Liver (tissue), 9 donors: ENCODE results near the gene AIPL1. TPM values are rescaled to one million over a fixed set of nuclear protein-coding genes. Genes with fewer than 3 reads are reported as not detected.

Source experiments
- DNase-seq: peaks from one replicate; pipeline ENCODE4 v3.0.0-alpha.2; 2017; ENCODE audit warnings: low spot score
- H3K27ac ChIP-seq, 2 donors: one replicate each; pipeline ENCODE4 v1.7.0; 2013; ENCODE audit warnings: inconsistent platforms in 2 of 2, low read length in 2 of 2, control low read depth in 1 of 2, low read depth in 1 of 2, mild to moderate bottlenecking in 1 of 2
- H3K27me3 ChIP-seq, 4 donors: one replicate each; pipeline versions ENCODE4 v1.6.1 to v1.7.0; 2013; ENCODE audit warnings: low read length in 3 of 4, inconsistent platforms in 1 of 4, mild to moderate bottlenecking in 1 of 4, moderate library complexity in 1 of 4; ENCODE audit not compliant: control insufficient read depth in 4 of 4, insufficient read depth in 4 of 4
- H3K36me3 ChIP-seq, 4 donors: one replicate each; pipeline versions ENCODE4 v1.6.1 to v1.7.0; 2013; ENCODE audit warnings: low read length in 3 of 4, mild to moderate bottlenecking in 3 of 4, low read depth in 1 of 4, moderate library complexity in 1 of 4; ENCODE audit not compliant: control insufficient read depth in 4 of 4, insufficient read depth in 3 of 4
- H3K4me1 ChIP-seq, 4 donors: one replicate each; pipeline versions ENCODE4 v1.6.1 to v1.7.0; 2013; ENCODE audit warnings: low read length in 3 of 4, mild to moderate bottlenecking in 3 of 4, moderate library complexity in 1 of 4; ENCODE audit not compliant: control insufficient read depth in 4 of 4, insufficient read depth in 4 of 4
- H3K4me3 ChIP-seq, 3 donors: one replicate each; pipeline versions ENCODE4 v1.6.1 to v1.7.0; 2013; ENCODE audit warnings: low read length in 3 of 3, control low read depth in 1 of 3, low read depth in 1 of 3, mild to moderate bottlenecking in 1 of 3
- H3K9ac ChIP-seq, 2 donors: one replicate each; pipeline ENCODE4 v1.7.0; 2013; ENCODE audit warnings: low read length in 2 of 2, mild to moderate bottlenecking in 2 of 2, moderate library complexity in 2 of 2, control low read depth in 1 of 2, low read depth in 1 of 2
- H3K9me3 ChIP-seq, 4 donors: one replicate each; pipeline versions ENCODE4 v1.6.1 to v1.7.0; 2013; ENCODE audit warnings: low read length in 3 of 4; ENCODE audit not compliant: control insufficient read depth in 4 of 4
- ATF3 ChIP-seq: IDR thresholded peaks from 2 replicates; pipeline ENCODE4 v1.6.1; 2016; ENCODE audit warnings: antibody characterized with exemption
- CTCF ChIP-seq: fragments of 150-350 bp; IDR thresholded peaks from 2 replicates; pipeline ENCODE4 v1.5.1; 2017; ENCODE audit warnings: improper control_type of control experiment, low read depth, low read length; ENCODE audit not compliant: missing input control
- EGR1 ChIP-seq, 2 donors: IDR thresholded peaks; 2 replicates each; pipeline ENCODE4 v1.6.1; 2016 to 2018; ENCODE audit warnings: antibody characterized with exemption in 2 of 2, low read depth in 2 of 2
- FOXA1 ChIP-seq: IDR thresholded peaks from 2 replicates; pipeline ENCODE4 v1.6.1; 2016; ENCODE audit warnings: antibody characterized with exemption
- FOXA2 ChIP-seq: IDR thresholded peaks from 2 replicates; pipeline ENCODE4 v1.6.1; 2016; ENCODE audit warnings: antibody characterized with exemption
- GABPA ChIP-seq, 2 donors: IDR thresholded peaks in 1 of 2; conservative IDR thresholded peaks in 1 of 2; 2 replicates each; pipeline ENCODE4 v1.6.1; 2016; ENCODE audit warnings: antibody characterized with exemption in 2 of 2, mild to moderate bottlenecking in 1 of 2, moderate library complexity in 1 of 2
- HNF4A ChIP-seq, 2 donors: conservative IDR thresholded peaks; 2 replicates each; pipeline ENCODE4 v1.6.1; 2016; ENCODE audit warnings: antibody characterized with exemption in 2 of 2, mild to moderate bottlenecking in 2 of 2
- HNF4G ChIP-seq: IDR thresholded peaks from 2 replicates; pipeline ENCODE4 v1.6.1; 2016; ENCODE audit warnings: antibody characterized with exemption
- JUND ChIP-seq, 2 donors: IDR thresholded peaks; 2 replicates each; pipeline ENCODE4 v1.6.1; 2016; ENCODE audit warnings: antibody characterized with exemption in 2 of 2
- MAX ChIP-seq: IDR thresholded peaks from 2 replicates; pipeline ENCODE4 v1.6.1; 2016; ENCODE audit warnings: antibody characterized with exemption
- NR2F2 ChIP-seq: IDR thresholded peaks from 2 replicates; pipeline ENCODE4 v1.6.1; 2016; ENCODE audit warnings: antibody characterized with exemption
- RAD21 ChIP-seq, 2 donors: IDR thresholded peaks; 2 replicates each; pipeline ENCODE4 v1.6.1; 2016; ENCODE audit warnings: antibody characterized with exemption in 2 of 2, mild to moderate bottlenecking in 2 of 2
- REST ChIP-seq: IDR thresholded peaks from 2 replicates; pipeline ENCODE4 v1.6.1; 2016; ENCODE audit warnings: antibody characterized with exemption, mild to moderate bottlenecking
- RXRA ChIP-seq, 2 donors: IDR thresholded peaks; 2 replicates each; pipeline ENCODE4 v1.6.1; 2017 to 2018; ENCODE audit warnings: antibody characterized with exemption in 2 of 2, mild to moderate bottlenecking in 1 of 2
- SP1 ChIP-seq: IDR thresholded peaks from 2 replicates; pipeline ENCODE4 v1.6.1; 2018; ENCODE audit warnings: antibody characterized with exemption, mild to moderate bottlenecking
- TAF1 ChIP-seq: conservative IDR thresholded peaks from 2 replicates; pipeline ENCODE4 v1.6.1; 2016; ENCODE audit warnings: antibody characterized with exemption, mild to moderate bottlenecking
- YY1 ChIP-seq: IDR thresholded peaks from 2 replicates; pipeline ENCODE4 v1.6.1; 2016; ENCODE audit warnings: antibody characterized with exemption, mild to moderate bottlenecking
- ZBTB33 ChIP-seq: IDR thresholded peaks from 2 replicates; pipeline ENCODE4 v1.6.1; 2016; ENCODE audit warnings: antibody characterized with exemption
- WGBS: extraction: QIAGEN DNeasy Blood & Tissue Kit; methylation state at CpG from one replicate; pipeline ENCODE4 v1.1.7; 2013; 5-methylcytosine and 5-hydroxymethylcytosine counted together
- polyA plus RNA-seq, 2 donors: library from polyadenylated mRNA; stranded (reverse) in 1 of 2; unstranded in 1 of 2; fragments of 200-250 nt in 1 of 2; fragments of >200 nt in 1 of 2; fragmentation: Nextera tagmentation in 1 of 2; extraction: Ambion mirVana in 1 of 2; gene quantifications; one replicate each; pipeline versions ENCODE4 v1.2.1 to v1.2.3, GENCODE V29; 2013 to 2015
- total RNA-seq, 2 donors: library from RNA; depleted of rRNA; stranded (reverse); fragments of >200 nt; gene quantifications; one replicate each; pipeline ENCODE4 v1.2.3, GENCODE V29; 2014
- donor health status: healthy.
- donor health status: healthy.
- donor health status: healthy.
- donor health status: healthy.
- donor health status: healthy.

Gene AIPL1
- total and polyA plus RNA-seq, 4 donors: not detected

- no peaks in the 10 kb centered on the region for H3K36me3 ChIP-seq
- TF ChIP-seq FOXA1 (no peak), RAD21 (IDR thresholded peaks at IDR 0.05) (no peak), SP1 (no peak), REST (no peak), HNF4G (no peak), ZBTB33 (no peak), HNF4A (conservative IDR thresholded peaks at IDR 0.05) (no peak), TAF1 (no peak), MAX (no peak), YY1 (no peak), RXRA (IDR thresholded peaks at IDR 0.05) (no peak), JUND (IDR thresholded peaks at IDR 0.05) (no peak), NR2F2 (no peak), EGR1 (IDR thresholded peaks at IDR 0.05; ENCODE audit: low read depth in 2 of 2) (no peak), GABPA (IDR thresholded peaks at IDR 0.05 in 1 of 2, conservative IDR thresholded peaks at IDR 0.05 in 1 of 2) (no peak), ATF3 (no peak), CTCF (no peak)
- H3K9me3 ChIP-seq: peaks cover 0 to 3% (median 0%) of the 10 kb centered on the region in 4 donors
- no peaks in the 10 kb centered on the region for H3K4me1 ChIP-seq
- no peak overlapping the region for H3K9ac ChIP-seq
- H3K27me3 ChIP-seq: no peaks in the 10 kb centered on the region
- H3K27ac ChIP-seq: no peak overlapping the region
- no peak overlapping the region for H3K4me3 ChIP-seq
- DNase-seq: no peak
These were observed 4.2 kb downstream of the AIPL1 start for GRCh38 chr17:6430769-6431168.

- no peaks in the 10 kb centered on the region for H3K4me1 ChIP-seq
- WGBS: 94% methylated on average over 7 of the region's 7 CpGs
- peaks cover 0 to 3% (median 0%) of the 10 kb centered on the region in 4 donors for H3K9me3 ChIP-seq
- H3K36me3 ChIP-seq: no peaks in the 10 kb centered on the region
- no peak overlapping the region for H3K4me3 ChIP-seq
- no peak overlapping the region for H3K9ac ChIP-seq
- DNase-seq: no peak
- no peaks in the 10 kb centered on the region for H3K27me3 ChIP-seq
- H3K27ac ChIP-seq: no peak overlapping the region
- TF ChIP-seq FOXA1 (no peak), GABPA (IDR thresholded peaks at IDR 0.05 in 1 of 2, conservative IDR thresholded peaks at IDR 0.05 in 1 of 2) (no peak), SP1 (no peak), ATF3 (no peak), HNF4A (conservative IDR thresholded peaks at IDR 0.05) (no peak), RXRA (IDR thresholded peaks at IDR 0.05) (no peak), MAX (no peak), JUND (IDR thresholded peaks at IDR 0.05) (no peak), EGR1 (IDR thresholded peaks at IDR 0.05; ENCODE audit: low read depth in 2 of 2) (no peak), FOXA2 (no peak), ZBTB33 (no peak), RAD21 (IDR thresholded peaks at IDR 0.05) (no peak), YY1 (no peak), HNF4G (no peak)
These were observed 5.7 kb downstream of the AIPL1 start for GRCh38 chr17:6429266-6429665.
